Adrenal gland (tissue), 12 donors: ENCODE measurements around the gene ATP7A. TPM values are rescaled to one million over a fixed set of nuclear protein-coding genes. Genes with fewer than 3 reads are reported as not detected.
A peak's percentile ranks its signal among the peaks of the same experiment; 100 is the strongest.
"Not testable (repeated sequence)": the region's sequence is repeated elsewhere in the genome, so short reads cannot be mapped to it uniquely, and the experiment has no call there.

ENCODE experiments used
- DNase-seq, 7 donors: peaks; one replicate each; pipeline ENCODE4 v3.0.0-alpha.2; 2019 to 2020
- H3K27ac ChIP-seq, 5 donors: fragments of 200-600 bp; sonication (generic) in 4 of 5; 1 replicate in 3 of 5; 2 replicates in 2 of 5; pipeline versions ENCODE4 v1.5.1 to v1.8.0; 2016 to 2020; ENCODE audit warnings: mild to moderate bottlenecking in 1 of 5
- H3K27me3 ChIP-seq: fragments of 200-600 bp; 2 replicates; pipeline ENCODE4 v1.8.0; 2021
- H3K36me3 ChIP-seq, 2 donors: fragments of 200-600 bp; replicated peaks in 1 of 2; 1 replicate in 1 of 2; 2 replicates in 1 of 2; pipeline versions ENCODE4 v1.5.1 to v1.8.0; 2018 to 2022
- H3K4me1 ChIP-seq, 2 donors: fragments of 200-600 bp; replicated peaks in 1 of 2; 1 replicate in 1 of 2; 2 replicates in 1 of 2; pipeline versions ENCODE4 v1.5.1 to v1.8.0; 2018 to 2021
- H3K4me3 ChIP-seq, 4 donors: fragments of 200-600 bp; sonication (generic) in 3 of 4; one replicate each; pipeline ENCODE4 v1.5.1; 2016 to 2018
- H3K9me3 ChIP-seq, 3 donors: fragments of 200-600 bp; sonication (generic) in 1 of 3; replicated peaks in 1 of 3; 1 replicate in 2 of 3; 2 replicates in 1 of 3; pipeline versions ENCODE4 v1.5.1 to v1.8.0; 2016 to 2021
- POLR2A ChIP-seq, 2 donors: fragments of 450-650 bp; IDR thresholded peaks; one replicate each; pipeline ENCODE4 v1.6.1; 2017; ENCODE audit warnings: antibody characterized with exemption in 2 of 2, mild to moderate bottlenecking in 2 of 2, moderate library complexity in 1 of 2
- WGBS, 4 donors: extraction: QIAGEN DNeasy Blood & Tissue Kit in 2 of 4; methylation state at CpG; one replicate each; pipeline versions ENCODE4 v1.1.5 to v1.1.7; 2013 to 2017; 5-methylcytosine and 5-hydroxymethylcytosine counted together
- intact Hi-C, 2 donors: fragments of 100-400 bp; cut with DNase I; formaldehyde crosslinking; loops; one replicate each; pipeline versions ENCODE4 v1.14.1 to v1.15.0; 2022 to 2023
- polyA plus RNA-seq, 3 donors: library from polyadenylated mRNA; stranded (reverse); fragments of 200-250 nt in 2 of 3; fragments of 350-450 nt in 1 of 3; fragmentation: Illumina TruSeq in 1 of 3; extraction: RNeasy Lipid Tissue Mini Kit (QIAGEN cat#74804) in 1 of 3; gene quantifications; one replicate each; pipeline ENCODE4 v1.2.3, GENCODE V29; 2013 to 2014
- total RNA-seq, 9 donors: library from RNA; depleted of rRNA in 4 of 9; stranded (reverse); fragments of >200 nt in 4 of 9; fragments of 120-200 nt in 1 of 9; fragmentation: NEBNext Ultra II Directional in 1 of 9; extraction: Animal tissue kit (Norgen Biotek cat#: 25700) in 1 of 9; gene quantifications; one replicate each; pipeline versions ENCODE4 v1.1.0 to v1.2.4, GENCODE V29; 2013 to 2023
- TF ChIP-seq, protein P1 (sequence below), 6 experiments: fragments of 450-650 bp in 4 of 6; fragments of 200-600 bp in 2 of 6; sonication (generic) in 1 of 6; IDR thresholded peaks; 1 replicate in 5 of 6; 2 replicates in 1 of 6; pipeline versions ENCODE4 v1.5.1 to v1.8.0; 2016 to 2021; ENCODE audit warnings: antibody characterized with exemption in 6 of 6, mild to moderate bottlenecking in 2 of 6, moderate library complexity in 1 of 6
- donor health status: healthy with polysubstance abuse.
- donor health status: Bipolar disorder and iron deficiency.
- donor health status: DM: yes; HTN: yes; CAD: no.
- donor health status: DM: no; HTN: no; CAD: no.
- donor health status: DM: no; HTN: no; CAD: no.
- donor health status: DM: yes; HTN: yes; CAD: no.

Gene ATP7A
- total and polyA plus RNA-seq, 12 donors: 2.6 to 20.9 (median 12.1) TPM

DNA sequence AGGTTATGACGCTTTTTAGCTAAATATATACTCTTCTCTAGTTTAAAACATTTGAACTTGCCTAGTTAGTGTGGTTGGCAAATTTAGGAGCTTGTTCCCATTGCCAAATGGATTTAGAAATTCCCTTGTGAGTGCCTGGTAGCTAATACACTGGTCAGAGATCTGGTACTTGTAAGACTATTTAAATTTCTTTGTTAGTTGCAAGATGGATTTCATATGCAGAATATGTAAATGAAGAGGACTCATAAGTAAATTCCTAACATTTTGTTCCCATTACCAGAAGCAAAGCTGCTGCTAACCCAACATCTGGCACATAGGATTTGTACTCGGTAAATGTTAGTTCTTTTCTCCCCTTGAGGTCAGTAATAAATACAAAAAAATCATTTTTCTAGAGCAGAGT, 137.6 kb downstream of the ATP7A start:
- H3K4me1 ChIP-seq: no peaks in the 10 kb centered on the region
- no peaks in the 10 kb centered on the region for H3K27me3 ChIP-seq
- no peak overlapping the region for H3K27ac ChIP-seq
- DNase-seq: no peak
- H3K36me3 ChIP-seq: no peaks in the 10 kb centered on the region
- H3K4me3 ChIP-seq: no peak overlapping the region
- intact Hi-C loops: no loop called here
- TF ChIP-seq POLR2A (IDR thresholded peaks at IDR 0.05): no peak
- TF ChIP-seq, protein P1, sequence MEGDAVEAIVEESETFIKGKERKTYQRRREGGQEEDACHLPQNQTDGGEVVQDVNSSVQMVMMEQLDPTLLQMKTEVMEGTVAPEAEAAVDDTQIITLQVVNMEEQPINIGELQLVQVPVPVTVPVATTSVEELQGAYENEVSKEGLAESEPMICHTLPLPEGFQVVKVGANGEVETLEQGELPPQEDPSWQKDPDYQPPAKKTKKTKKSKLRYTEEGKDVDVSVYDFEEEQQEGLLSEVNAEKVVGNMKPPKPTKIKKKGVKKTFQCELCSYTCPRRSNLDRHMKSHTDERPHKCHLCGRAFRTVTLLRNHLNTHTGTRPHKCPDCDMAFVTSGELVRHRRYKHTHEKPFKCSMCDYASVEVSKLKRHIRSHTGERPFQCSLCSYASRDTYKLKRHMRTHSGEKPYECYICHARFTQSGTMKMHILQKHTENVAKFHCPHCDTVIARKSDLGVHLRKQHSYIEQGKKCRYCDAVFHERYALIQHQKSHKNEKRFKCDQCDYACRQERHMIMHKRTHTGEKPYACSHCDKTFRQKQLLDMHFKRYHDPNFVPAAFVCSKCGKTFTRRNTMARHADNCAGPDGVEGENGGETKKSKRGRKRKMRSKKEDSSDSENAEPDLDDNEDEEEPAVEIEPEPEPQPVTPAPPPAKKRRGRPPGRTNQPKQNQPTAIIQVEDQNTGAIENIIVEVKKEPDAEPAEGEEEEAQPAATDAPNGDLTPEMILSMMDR (IDR thresholded peaks at IDR 0.05): no peak
- WGBS, 4 donors: 54 to 93% (median 75%) methylated on average over 2 of the region's 2 CpGs
- H3K9me3 ChIP-seq: no peaks in the 10 kb centered on the region

DNA sequence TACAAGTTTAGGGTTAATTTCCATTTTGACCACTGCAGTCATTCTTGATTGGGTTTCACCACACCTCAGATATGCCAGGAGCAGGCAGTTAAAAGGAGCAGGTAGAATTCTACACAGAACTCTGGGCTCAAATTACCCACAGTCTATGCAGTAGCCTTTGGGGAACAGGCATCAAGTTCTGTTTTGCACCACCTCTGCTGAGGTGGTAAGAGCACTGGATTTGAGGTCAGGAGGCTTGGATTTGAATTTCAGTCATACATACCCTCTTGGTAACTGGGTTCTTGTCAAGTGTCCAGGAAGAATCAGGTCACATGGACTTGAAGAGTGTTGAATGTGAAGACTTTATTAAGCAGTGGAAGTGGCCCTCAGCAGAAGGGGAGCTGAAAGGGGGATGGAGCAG, 153.2 kb downstream of the ATP7A start:
- H3K9me3 ChIP-seq: no peaks in the 10 kb centered on the region
- no peaks in the 10 kb centered on the region for H3K36me3 ChIP-seq
- TF ChIP-seq, protein P1 (IDR thresholded peaks at IDR 0.05): no peak
- TF ChIP-seq POLR2A (IDR thresholded peaks at IDR 0.05): no peak
- H3K27ac ChIP-seq: no peak overlapping the region
- no peaks in the 10 kb centered on the region for H3K27me3 ChIP-seq
- DNase-seq: no peak
- intact Hi-C loops: no loop called here
- peaks cover 0 to 4% of the 10 kb centered on the region in 2 donors for H3K4me1 ChIP-seq
- no peak overlapping the region for H3K4me3 ChIP-seq

DNA sequence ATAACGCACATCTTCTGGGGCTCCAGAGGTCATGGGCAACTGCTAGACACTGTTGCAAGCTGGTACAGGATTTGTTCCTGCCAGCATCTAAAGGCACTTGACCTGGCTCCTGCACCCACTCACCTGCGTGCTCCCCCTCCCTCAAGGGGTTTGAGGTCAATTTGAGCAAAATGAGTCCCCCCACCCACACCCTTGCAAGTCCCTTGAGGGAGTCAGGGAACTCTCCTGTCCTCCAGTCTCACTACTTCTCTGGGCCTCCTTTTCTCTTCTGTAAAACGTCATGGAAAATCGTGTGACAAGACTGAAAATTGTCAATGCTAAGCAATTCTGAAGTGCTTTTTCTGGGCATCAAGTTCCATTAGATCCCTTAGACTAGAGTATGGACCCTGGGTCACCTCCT, 153.7 kb downstream of the ATP7A start:
- no peaks in the 10 kb centered on the region for H3K27me3 ChIP-seq
- no peaks in the 10 kb centered on the region for H3K9me3 ChIP-seq
- 59 to 86% (median 78%) methylated on average over 2 to 4 of the region's 4 CpGs for WGBS, 4 donors
- no peak for DNase-seq
- H3K27ac ChIP-seq: no peak overlapping the region
- TF ChIP-seq, protein P1 (IDR thresholded peaks at IDR 0.05): no peak
- no peak for TF ChIP-seq POLR2A (IDR thresholded peaks at IDR 0.05)
- no peaks in the 10 kb centered on the region for H3K36me3 ChIP-seq
- H3K4me1 ChIP-seq: peaks cover 0 to 4% of the 10 kb centered on the region in 2 donors
- H3K4me3 ChIP-seq: no peak overlapping the region
- intact Hi-C loops: no loop called here

DNA sequence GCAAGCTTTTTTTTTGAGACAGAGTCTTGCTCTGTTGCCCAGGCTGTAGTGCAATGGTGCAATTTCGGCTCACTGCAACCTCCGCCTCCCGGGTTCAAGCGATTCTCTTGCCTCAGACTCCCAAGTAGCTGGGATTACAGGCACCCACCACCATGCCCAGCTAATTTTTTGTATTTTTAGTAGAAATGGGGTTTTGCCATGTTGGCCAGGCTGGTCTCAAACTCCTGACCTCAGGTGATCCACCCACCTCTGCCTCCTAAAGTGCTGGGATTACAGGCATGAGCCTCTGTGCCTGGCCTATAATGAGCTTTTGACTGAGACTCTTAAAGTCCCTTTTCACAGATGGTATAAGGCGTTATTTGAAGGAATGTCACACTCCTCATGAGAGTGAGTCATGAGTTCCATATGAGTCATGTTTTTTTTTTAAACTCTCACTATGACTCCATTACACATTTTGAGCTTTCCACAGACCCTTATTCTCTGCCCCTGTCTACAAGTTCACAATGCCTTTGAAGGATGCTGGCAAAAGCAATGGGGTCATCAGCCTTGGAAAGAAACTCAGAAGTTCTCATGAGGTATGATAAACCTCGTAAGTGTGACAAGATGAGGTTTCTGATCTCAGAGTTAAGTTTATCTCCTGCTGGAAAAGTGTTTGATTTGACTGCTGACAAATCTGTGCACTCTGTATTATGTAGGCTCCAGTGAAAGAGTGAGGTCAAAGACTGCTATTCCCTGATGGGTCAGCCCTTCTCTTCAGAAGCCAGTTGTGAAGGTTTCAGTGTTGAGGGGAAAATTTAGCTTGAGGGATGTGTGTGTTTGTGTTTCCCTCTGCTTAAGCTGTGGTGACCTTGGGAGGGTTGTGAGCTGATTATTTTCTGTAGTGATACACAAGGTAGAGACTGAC, 154.5 kb downstream of the ATP7A start:
- H3K9me3 ChIP-seq, H3K27me3 ChIP-seq, H3K36me3 ChIP-seq, H3K4me3 ChIP-seq, DNase-seq, H3K4me1 ChIP-seq, intact Hi-C loops: not testable (repeated sequence)
- 63 to 75% (median 72%) methylated on average over 6 of the region's 6 CpGs for WGBS, 4 donors
- H3K27ac ChIP-seq: peak overlapping the region in 3 of 5 donors; percentile 48 to 66 (median 54)

DNA sequence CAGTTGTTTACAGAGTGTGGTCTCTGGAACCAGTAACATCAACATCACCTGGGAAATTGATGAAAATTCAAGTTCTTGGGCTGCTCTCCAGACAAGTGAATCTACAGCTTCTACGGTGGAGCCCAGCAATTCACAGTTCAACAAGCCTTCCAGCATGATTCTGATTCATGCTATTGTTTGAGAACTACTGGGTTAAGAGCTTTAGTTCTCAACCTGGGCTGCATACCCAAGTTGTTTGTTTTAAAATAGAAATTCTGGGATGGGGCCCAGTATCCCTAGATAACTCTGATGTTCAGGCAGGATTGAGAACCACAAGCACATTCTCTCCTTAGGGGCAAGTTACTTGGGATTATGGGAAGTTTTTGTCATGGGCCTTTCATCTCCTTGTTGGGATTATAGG, 155.6 kb downstream of the ATP7A start:
- no peaks in the 10 kb centered on the region for H3K36me3 ChIP-seq
- no peak overlapping the region for H3K4me3 ChIP-seq
- peaks cover 0 to 4% of the 10 kb centered on the region in 2 donors for H3K4me1 ChIP-seq
- intact Hi-C loops: no loop called here
- no peaks in the 10 kb centered on the region for H3K27me3 ChIP-seq
- WGBS, 4 donors: 67 to 100% (median 90%) methylated on average over 1 of the region's 1 CpG
- DNase-seq: no peak
- H3K9me3 ChIP-seq: no peaks in the 10 kb centered on the region
- no peak for TF ChIP-seq POLR2A (IDR thresholded peaks at IDR 0.05)
- TF ChIP-seq, protein P1 (IDR thresholded peaks at IDR 0.05): no peak
- H3K27ac ChIP-seq: no peak overlapping the region
